ENCODE results near the gene NKX1-1. TPM values are rescaled to one million over a fixed set of nuclear protein-coding genes. Genes with fewer than 3 reads are reported as not detected.
"Not testable (repeated sequence)": the region's sequence is repeated elsewhere in the genome, so short reads cannot be mapped to it uniquely, and the experiment has no call there.

Gene NKX1-1
- total and polyA plus RNA-seq, 2 experiments from 2014 or later = not detected

GRCh38 chr4:1395941-1396805, 10.1 kb downstream of the NKX1-1 start:
- no peaks in the 10 kb centered on the region for H3K9me2 ChIP-seq (ENCODE audit: insufficient read depth)
- Mint-ChIP-seq H3K27me3 (ENCODE audit: insufficient read depth, low read depth, poor library complexity) (peaks cover 27% of the 10 kb centered on the region), H3K9me3 (peaks cover 25% of the 10 kb centered on the region), H3K4me3 (no peak overlapping the region), H3K27ac (no peak overlapping the region), H3K4me1 (no peaks in the 10 kb centered on the region), H3K36me3 (ENCODE audit: low read depth) (peaks cover 26% of the 10 kb centered on the region)
- no peaks in the 10 kb centered on the region for H4K20me1 ChIP-seq (replicated peaks; ENCODE audit: insufficient read depth)
- no peaks in the 10 kb centered on the region for H3K79me2 ChIP-seq (replicated peaks; ENCODE audit: insufficient read depth)
- H3K4me1 ChIP-seq (ENCODE audit: insufficient read depth) = no peaks in the 10 kb centered on the region
- H3K27ac ChIP-seq (ENCODE audit: low read depth) = no peak overlapping the region
- H3K4me3 ChIP-seq = no peak overlapping the region
- H3K4me2 ChIP-seq = no peak overlapping the region
- TF ChIP-seq NANOG (IDR thresholded peaks at IDR 0.05; ENCODE audit: borderline replicate concordance) = no peak
- no peak for TF ChIP-seq POLR2AphosphoS5 (IDR thresholded peaks at IDR 0.05; ENCODE audit: low read depth)
- TF ChIP-seq CREB1 (CRISPR knock-in tag; IDR thresholded peaks at IDR 0.05; ENCODE audit: low read depth) = no peak
- no peak for TF ChIP-seq ZNF331 (CRISPR knock-in tag; IDR thresholded peaks at IDR 0.05; ENCODE audit: low read depth)
- no peak for TF ChIP-seq ZNF114 (CRISPR knock-in tag; IDR thresholded peaks at IDR 0.05)
- no peak for TF ChIP-seq EZH2 (IDR thresholded peaks at IDR 0.05; ENCODE audit: low read depth, unreplicated experiment)
- H2AFZ ChIP-seq = no peak overlapping the region
- ATAC-seq (no peak), DNase-seq (ENCODE audit: low spot score) (no peak)
- H3F3A ChIP-seq (replicated peaks; ENCODE audit: low read depth) = no peaks in the 10 kb centered on the region
- H3K36me3 ChIP-seq (ENCODE audit: insufficient read depth) = no peaks in the 10 kb centered on the region
- peaks cover 8% of the 10 kb centered on the region for H3K27me3 ChIP-seq (ENCODE audit: insufficient read depth)

DNA sequence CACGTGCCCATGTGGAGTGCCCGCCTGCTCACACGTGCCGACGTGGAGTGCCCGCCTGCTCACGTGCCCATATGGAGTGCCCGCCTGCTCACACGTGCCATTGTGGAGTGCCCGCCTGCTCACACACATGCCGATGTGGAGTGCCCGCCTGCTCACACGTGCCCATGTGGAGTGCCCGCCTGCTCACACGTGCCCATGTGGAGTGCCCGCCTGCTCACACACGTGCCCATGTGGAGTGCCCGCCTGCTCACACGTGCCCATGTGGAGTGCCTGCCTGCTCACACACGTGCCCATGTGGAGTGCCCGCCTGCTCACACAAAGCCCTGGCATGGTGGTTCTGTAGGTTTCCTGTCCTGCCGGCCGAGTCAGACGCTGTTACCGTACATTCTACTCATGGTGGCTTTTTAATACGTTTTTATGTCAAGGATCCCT, 10.8 kb downstream of the NKX1-1 start:
- not testable (repeated sequence) for H4K20me1 ChIP-seq (replicated peaks; ENCODE audit: insufficient read depth); ATAC-seq; H3K27me3 ChIP-seq (ENCODE audit: insufficient read depth); H3K36me3 ChIP-seq (ENCODE audit: insufficient read depth); H2AFZ ChIP-seq; H3K27ac ChIP-seq (ENCODE audit: low read depth); H3K9me2 ChIP-seq (ENCODE audit: insufficient read depth); H3F3A ChIP-seq (replicated peaks; ENCODE audit: low read depth); H3K4me2 ChIP-seq; H3K79me2 ChIP-seq (replicated peaks; ENCODE audit: insufficient read depth); H3K4me1 ChIP-seq (ENCODE audit: insufficient read depth); H3K4me1 Mint-ChIP-seq; H3K27ac Mint-ChIP-seq; H3K4me3 ChIP-seq; H3K4me3 Mint-ChIP-seq; DNase-seq (ENCODE audit: low spot score)
- Mint-ChIP-seq H3K27me3 (ENCODE audit: insufficient read depth, low read depth, poor library complexity) (peaks cover 20% of the 10 kb centered on the region), H3K36me3 (ENCODE audit: low read depth) (peaks cover 26% of the 10 kb centered on the region), H3K9me3 (peaks cover 25% of the 10 kb centered on the region)

DNA sequence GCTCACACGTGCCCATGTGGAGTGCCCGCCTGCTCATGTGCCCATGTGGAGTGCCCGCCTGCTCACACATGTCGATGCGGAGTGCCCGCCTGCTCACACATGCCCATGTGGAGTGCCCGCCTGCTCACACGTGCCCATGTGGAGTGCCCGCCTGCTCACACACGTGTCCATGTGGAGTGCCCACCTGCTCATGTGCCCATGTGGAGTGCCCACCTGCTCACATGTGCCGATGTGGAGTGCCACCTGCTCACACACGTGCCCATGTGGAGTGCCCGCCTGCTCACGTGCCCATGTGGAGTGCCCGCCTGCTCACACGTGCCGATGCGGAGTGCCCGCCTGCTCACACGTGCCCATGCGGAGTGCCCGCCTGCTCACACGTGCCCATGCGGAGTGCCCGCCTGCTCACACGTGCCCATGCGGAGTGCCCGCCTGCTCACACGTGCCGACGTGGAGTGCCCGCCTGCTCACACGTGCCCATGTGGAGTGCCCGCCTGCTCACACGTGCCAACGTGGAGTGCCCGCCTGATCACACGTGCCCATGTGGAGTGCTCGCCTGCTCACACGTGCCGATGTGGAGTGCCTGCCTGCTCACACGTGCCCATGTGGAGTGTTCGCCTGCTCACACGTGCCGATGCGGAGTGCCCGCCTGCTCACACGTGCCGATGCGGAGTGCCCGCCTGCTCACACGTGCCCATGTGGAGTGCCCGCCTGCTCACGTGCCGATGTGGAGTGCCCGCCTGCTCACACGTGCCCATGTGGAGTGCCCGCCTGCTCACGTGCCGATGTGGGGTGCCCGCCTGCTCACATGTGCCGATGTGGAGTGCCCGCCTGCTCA, 11.5 kb downstream of the NKX1-1 start:
- not testable (repeated sequence) for H4K20me1 ChIP-seq (replicated peaks; ENCODE audit: insufficient read depth); H3K4me3 Mint-ChIP-seq; H3K27ac Mint-ChIP-seq; H3F3A ChIP-seq (replicated peaks; ENCODE audit: low read depth); DNase-seq (ENCODE audit: low spot score); H3K4me1 Mint-ChIP-seq; H3K4me3 ChIP-seq; ATAC-seq; H3K27ac ChIP-seq (ENCODE audit: low read depth); H3K4me1 ChIP-seq (ENCODE audit: insufficient read depth); H3K79me2 ChIP-seq (replicated peaks; ENCODE audit: insufficient read depth); H3K27me3 ChIP-seq (ENCODE audit: insufficient read depth); H2AFZ ChIP-seq; H3K4me2 ChIP-seq; H3K36me3 ChIP-seq (ENCODE audit: insufficient read depth); H3K9me2 ChIP-seq (ENCODE audit: insufficient read depth)
- Mint-ChIP-seq H3K9me3 (peaks cover 25% of the 10 kb centered on the region), H3K36me3 (ENCODE audit: low read depth) (peaks cover 26% of the 10 kb centered on the region), H3K27me3 (ENCODE audit: insufficient read depth, low read depth, poor library complexity) (peaks cover 15% of the 10 kb centered on the region)
